ENCODE data around the gene ANAPC2.
A peak's percentile ranks its signal among the peaks of the same experiment; 100 is the strongest.

ANAPC2 gene

DNA sequence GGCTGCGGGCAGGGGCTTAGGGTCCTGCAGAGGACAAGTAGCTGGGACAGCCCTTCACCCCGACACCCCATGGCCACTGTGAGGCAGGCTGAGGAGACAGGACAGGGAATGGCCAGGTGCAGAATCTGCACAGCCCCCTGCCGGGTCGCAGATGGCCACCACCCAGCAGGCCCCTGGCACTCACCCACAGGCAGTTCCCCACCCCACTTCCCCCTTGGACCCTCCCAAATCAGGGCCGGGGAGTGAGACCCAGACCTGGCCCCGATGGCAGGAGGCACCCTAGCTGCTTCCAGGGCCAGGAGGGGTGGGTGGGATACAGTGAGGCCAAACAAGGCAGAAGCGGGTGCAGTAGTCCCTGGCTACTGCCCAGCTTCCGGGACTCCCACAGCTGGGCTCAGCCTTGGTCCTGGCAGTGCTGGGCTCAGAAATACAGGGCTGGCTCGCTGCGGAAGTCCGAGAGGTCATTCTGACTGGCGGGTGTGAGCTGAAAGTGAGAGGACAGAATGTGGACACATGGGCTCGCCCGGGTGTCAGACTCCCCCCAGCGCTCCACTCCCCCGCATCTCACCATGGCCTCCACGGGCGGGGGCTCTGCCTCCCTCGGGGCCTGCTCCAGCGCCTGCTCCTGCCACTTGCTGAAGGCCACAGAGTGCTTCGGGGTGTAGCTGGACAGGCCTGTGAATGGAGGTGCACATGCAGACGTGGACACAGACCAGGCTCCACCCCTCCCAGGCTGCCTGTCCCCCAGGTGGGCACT is 3.5 kb upstream of the ANAPC2 start:
- no peak for DNase-seq

DNA sequence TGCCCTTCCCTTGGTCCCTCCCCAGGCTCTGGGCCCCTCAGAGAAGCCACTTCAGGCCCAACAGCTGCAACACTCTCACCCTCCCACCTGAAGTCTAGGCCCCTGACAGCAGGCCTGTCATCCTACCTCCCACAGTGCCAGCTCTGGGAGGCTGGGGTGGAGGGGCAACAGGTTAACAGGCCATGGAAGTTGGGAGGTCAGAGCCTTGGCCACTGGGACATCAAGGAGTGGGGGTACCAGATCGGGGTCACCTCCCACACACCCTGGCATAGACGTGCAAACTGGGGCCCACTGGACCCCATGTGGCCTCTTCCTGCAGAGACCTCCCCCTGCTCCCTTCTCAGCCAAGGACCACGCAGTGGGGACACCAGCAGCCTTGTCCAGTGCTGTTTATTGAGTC is 2.9 kb upstream of the ANAPC2 start:
- DNase-seq = no peak

DNA sequence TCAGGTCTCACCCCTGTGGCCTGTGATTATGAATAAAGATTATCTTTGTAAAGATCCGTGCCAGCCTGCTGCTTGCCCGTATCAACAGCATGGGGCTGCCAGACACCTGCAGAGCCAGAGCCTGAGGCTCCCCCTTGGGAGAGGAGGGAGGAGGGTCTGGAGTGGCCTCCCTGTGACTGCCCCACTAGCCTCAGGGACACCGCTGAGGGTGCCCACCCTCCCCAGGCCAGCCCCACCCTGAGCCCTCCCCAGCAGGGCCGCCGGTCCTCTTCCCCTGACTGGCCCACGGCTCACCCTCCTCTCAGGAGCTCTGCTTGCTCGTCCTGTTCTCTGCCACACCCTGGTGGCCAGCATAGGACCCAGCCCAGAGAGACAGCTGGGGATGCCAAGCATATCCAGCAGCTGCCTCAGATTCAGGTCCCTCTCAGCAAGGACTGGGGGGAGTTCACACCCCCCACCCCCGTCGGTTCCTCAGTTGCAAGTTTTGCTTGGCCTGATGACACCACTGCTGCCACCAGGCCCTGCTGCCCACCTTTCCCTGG is 2.0 kb upstream of the ANAPC2 start:
- DNase-seq = no peak

DNA sequence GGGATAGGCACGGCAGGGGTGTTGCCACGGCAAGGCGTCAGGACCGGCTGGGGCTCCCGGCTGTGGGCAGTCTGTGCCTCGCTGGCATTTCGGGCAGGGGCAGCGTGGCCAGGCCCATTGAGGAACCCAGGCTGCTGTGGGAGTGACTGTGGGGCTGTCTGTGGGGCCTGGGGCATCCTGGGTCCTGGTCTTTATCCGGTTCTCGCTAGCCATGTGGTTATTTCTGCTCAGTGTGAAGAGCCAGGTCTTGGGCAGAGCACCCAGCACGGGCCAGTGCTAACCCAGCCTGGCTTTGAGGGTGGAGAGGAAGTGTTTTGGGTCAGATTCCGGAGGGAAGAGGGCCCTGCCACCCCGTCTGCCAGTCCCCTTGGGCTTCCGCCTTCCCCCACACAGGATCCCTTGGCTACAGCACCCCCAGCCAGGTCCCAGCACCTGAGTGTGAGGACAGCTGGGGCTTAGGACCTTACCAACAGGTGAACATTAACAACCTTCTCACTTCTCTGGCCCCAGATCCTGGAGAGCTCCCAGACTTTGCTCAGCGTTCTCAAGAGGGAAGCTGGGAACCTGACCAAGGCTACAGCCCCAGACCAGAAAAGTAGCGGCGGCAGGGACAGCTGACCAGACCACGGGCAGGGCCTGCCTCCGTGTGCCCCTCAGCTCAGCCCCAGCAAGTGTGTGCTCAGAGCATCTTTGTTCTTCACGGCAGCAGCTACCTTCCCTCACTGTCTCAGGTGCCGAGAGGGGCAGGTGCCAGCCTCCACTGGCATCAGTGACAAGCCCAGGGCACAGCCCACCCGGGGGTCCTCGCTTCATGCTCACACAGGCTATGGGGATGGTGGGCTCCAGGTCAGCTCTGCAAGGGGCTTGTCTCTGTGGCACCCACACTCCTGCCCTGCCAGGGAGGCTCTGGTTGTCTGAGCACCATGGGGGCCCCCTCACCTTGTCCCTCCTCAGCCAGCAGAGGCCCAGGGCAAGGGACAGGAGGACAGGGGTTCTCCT is 1.2 kb upstream of the ANAPC2 start:
- DNase-seq = no peak

DNA sequence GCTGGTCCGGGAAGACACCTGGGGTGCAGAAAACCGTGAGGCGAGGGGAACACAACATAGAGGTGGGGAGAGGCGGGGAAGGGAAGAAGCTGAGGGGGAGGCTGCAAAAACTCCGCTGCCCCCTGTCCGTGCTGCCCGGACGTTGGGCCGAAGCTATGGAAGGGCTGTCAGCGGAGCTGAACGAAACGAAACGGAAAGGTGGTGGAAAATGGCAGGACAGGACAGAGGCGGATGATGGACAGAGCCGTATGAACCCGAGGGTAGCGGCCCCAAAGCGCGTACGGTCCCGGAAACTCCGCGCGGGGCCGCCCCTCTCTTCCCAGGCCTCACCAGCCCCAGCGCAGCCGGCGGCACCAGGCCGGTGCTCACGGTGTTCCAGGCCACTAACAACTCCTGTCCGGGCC is 272 bp downstream of the ANAPC2 start:
- no peak for DNase-seq

DNA sequence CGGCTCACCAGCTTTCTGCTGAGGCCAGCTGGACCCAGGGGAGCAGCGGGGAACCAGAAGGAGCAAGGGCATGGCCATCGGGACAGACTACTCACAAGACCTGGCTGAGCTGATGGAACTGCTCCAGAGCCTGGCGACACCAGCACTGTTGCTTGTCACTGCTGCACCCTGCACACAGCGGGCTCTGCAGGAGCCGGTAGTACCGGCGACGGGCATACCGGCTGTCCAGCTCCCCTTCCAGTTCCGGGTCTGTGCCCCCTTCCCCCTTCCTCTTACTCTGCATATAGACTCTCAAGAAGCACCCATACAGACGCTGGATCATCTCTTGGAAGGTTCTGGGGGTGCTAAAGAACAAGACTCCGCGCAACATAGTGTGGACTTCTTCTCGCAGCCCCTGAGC is 974 bp downstream of the ANAPC2 start:
- DNase-seq = no peak

DNA sequence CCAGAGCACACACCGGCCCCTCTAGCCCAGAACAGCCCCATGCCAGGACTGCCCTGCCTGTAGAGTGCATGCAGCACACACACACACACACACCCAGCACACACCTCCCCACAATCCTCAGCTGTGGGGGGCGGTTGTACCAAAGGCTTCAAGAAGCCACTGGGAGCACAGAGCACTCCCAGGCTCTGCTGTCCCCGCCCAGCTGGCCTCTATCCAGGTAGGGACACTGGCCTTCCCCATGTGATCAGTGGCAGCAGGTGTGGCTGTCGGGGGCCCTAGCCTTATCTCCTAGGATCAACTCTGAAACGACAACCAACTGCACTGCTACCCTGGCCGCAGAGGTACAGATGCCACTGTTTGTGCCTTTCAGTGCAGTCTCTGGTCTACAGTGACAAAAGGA is 2.0 kb downstream of the ANAPC2 start:
- no peak for DNase-seq

DNA sequence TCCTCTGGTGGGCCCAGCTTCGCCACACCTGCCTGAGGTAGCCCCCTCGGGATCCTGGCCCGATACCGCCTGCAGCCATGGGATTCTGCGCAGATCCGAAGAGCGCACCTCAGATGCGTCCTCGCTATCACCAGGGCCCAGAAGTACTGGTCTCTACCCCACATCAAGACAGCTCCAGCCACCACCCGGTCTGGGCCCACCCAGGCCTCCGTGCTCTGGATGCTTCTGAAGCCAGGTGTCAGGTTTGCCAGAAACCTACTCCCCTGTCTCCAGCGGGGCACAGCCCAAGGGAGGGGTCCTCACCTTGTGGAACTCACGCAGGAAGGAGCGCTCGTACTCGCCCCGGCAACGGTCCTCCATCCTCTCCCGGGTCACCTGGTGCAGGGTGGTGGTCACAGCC is 2.4 kb downstream of the ANAPC2 start:
- no peak for DNase-seq

DNA sequence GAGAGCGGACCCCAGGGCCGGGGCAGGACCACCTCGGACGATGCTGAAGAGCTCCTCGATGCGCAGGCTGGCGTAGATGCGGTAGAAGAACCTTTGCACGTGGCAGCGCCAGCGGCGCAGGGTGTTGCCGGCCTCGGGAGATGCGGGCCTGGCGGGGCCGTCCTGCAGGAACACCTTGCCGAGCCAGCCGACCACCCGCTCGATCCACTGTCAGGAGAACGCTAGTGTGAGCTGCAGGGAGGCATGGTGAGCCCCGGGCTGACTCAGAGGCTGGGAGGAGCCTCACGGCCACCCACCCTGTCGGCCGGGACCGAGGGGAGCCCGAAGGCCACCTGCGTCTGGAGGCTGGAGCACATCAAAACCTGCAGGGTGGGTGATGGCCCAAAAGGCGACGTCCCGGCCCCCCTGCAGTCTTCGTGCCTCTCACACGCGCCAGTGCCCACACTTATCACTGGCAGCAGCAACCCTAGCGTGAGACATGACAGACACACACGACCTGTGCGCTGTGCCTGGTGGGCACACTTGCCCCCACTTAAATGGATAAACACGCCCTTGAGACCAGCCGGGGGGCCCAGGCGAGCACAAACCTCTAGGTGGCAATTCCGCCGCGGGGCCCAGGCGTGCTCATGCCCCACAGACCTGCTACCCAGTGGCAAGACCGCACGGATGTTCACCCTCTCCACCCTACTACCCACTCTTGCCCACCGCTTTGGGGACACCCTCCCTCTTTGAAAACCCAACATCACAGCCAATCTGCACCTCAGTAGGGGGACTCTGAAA is 3.3 kb downstream of the ANAPC2 start:
- DNase-seq = no peak

DNA sequence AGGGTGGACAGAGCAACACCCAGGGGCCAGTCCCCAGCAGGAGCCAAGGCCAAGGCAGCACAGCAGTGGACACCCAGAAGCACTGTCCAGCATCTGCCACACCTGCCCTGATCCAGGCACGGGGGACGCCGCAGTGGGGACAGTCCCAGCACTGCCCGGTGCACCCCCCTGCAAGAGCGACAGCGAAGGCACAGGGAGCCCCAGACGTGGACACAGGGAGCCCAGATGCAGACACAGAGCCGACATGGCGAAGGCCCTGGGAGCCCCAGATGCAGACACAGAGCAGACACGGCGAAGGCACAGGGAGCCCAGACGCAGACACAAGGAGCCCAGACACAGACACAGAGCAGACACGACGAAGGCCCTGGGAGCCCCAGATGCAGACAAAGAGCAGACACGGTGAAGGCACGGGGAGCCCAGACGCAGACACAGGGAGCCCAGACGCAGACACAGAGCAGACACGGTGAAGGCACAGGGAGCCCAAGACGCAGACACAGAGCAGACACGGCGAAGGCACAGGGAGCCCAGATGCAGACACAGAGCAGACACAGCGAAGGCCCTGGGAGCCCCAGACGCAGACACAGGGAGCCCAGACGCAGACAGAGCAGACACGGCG is 4.3 kb downstream of the ANAPC2 start:
- no peak for DNase-seq

DNA sequence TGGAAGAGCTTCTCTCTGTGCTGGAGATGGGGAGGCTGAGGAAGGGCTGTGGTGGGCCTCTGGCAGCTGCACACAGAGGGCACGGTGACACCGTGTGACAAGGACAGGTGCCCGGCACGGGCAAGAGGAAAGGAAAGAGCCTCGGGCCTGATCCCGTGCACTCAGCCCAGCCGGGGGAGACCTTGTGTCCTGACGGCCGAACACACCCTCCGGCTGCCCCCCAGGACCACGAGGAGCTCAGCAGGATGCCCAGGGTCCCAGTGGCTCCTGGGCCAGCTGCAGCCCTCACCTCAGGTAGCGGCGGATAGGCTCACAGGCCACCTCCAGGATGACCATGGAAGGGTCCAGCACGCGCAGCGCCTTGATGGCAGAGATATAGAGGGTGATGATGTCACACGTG is 5.5 kb downstream of the ANAPC2 start:
- DNase-seq = no peak

DNA sequence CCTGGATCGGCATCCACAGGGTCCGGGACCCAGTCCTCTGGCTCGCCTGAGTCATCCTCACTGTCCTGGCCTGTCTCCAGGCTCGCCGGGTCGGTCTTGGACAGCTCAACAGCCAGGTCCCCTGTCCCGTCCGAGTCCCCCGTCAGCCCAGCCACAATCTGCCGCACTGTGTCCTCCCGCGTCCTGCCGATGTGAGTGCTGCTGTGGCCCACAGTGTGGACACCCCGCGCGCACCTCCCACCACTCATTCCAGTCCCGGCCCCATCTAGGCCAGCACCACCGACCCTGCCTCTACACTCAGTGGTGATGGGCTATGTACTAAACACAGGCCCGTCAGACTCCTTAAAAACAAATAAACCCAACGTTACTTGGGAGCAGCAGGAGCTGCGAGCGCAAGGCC is 6.7 kb downstream of the ANAPC2 start:
- DNase-seq = no peak

DNA sequence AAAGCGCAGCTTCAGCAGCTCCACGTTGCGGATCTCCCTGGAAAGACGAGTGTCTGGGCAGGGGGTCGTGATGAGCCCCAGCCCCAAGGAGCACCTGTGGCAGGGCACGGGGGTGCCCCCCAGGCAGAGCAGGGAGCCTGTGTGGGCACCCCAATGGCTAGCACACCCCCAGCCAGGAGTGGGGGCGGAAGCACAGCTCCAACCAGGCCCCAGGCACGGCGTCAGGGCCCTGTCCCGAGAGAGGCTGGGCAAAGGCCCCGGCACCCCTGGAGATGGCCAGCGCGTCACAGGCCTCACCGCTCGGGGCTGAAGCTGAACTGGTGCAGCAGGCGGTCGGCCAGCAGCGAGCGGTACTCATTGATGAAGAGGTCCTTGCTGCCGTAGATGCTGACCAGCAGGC is 7.9 kb downstream of the ANAPC2 start:
- no peak for DNase-seq

DNA sequence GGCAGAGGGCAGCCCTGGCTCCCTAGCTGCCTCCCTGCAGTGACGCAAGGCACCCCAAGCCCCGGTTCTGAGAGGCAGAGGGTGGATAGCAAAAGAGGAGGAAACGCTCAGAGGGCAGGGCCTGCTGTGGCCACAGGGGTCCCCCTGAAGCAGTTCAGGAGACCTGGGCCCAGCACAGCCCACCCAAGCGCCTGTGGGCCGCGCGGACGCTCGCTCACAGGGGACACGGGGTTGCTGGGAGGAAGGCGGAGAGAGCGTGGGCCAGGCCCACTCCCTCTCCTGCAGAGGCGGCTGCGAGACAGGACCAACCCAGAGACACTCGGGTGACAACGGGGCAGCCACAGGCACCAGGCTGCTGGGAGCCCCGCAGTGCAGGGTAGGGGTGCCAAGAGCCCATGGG is 8.6 kb downstream of the ANAPC2 start:
- no peak for DNase-seq

DNA sequence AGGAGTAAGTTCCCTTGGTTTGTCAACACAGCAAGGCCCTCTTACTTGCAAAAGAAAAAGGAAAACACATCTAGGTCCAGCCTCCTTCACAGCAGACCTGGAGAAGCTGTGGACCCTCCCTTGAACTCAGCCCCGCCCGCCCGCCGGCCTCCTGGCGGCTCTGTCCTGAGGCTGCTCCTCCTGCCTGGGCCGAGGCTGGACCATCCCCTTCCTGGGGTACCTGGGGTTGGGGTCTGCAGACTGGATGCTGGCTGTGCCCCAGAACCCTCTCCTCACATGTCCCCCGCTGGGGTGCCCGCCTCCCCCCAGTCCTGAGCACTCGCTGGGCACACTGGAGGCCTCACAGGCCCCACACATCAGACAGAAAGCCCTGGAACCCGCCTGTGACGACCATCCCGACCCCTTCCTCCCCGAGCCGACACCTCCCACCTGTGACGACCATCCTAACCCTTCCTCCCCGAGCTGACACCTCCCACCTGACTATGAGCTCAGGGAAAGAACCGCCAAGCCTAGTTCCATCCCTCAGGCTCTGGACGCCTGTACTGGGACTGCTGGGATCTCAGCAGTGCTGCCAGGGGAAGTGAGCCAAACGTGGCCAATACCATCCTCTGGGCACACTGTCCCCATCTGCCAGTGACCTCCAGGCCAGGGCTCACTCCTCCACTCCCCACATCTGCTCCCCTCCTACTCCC is 9.3 kb downstream of the ANAPC2 start:
- no peak for DNase-seq

DNA sequence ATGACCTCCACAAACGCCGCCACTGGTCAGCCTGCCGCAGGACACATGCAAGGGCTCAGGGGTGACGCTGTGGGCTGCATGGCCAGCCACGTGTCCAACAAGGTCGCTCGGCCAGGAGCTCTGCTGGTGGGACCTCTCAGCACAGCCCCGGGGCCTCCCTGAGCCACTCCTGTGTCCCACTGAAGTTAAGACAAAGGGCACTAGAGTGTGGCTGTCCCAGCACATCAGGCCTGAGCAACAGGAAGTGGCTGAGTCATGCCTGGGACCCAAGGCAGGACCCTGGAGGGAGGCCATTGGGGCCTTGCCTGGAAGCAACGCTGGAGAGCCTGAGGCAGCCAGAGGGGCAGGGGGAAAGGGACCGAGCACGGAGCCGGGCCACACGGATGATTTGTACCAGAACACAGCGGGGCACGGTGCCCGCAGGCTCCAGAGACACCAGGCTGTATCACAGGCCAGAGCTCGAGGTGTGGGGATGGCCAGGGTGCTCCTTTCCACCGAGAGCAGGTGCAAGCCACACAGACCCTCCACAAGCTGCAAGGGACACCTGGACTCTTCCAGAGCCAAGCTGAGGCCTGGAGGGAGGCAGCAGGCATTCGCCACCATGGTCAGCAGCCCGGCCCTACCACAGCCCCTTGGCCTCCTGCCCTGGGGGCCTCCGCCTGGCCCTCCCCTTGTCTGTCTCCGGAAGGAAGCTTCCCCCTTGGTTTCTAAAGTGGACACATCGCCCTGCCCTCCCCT is 10.0 kb downstream of the ANAPC2 start:
- no peak for DNase-seq

DNA sequence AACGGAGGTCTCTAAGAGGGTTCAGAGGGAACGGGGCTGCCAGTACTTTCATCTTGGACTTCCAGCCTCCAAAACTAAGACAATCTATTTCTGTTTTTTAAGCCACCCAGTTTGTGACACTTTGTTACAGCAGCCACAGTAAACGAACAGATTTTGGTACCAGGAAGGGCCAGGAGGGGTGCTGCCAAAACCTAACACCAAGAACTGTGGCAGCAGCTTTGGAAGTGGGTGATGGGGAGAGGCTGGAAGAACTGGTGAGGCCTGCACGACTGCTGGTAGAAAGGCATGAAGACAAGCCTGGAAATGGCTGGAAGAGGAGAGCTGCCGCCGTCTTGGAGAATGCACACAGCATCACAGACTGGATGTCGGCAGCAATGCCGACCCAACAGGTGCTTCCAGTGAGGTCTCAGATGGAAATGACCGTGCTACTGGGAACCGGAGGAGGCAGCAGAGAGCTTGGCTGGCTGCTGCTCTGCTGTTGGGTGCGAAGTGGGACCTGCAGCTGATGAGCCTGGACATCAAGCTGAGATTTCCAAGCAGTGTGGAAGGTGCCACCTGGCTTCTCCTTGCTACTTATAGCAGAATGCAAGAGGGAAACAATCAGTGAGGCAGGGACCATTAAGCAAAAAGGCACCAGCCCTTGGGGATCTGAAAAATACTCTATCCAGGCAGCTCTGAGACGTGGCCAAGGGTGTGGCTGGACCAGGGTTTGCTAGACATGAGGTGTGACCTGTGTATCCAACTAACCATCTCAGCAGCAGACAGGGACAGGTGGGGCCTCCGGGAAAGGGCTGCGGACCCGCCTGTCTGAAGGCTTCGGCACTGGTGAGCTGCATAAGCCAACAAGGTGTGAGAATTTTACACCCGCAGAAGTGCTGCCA is 11.8 kb downstream of the ANAPC2 start:
- peak; percentile 18 for DNase-seq

DNA sequence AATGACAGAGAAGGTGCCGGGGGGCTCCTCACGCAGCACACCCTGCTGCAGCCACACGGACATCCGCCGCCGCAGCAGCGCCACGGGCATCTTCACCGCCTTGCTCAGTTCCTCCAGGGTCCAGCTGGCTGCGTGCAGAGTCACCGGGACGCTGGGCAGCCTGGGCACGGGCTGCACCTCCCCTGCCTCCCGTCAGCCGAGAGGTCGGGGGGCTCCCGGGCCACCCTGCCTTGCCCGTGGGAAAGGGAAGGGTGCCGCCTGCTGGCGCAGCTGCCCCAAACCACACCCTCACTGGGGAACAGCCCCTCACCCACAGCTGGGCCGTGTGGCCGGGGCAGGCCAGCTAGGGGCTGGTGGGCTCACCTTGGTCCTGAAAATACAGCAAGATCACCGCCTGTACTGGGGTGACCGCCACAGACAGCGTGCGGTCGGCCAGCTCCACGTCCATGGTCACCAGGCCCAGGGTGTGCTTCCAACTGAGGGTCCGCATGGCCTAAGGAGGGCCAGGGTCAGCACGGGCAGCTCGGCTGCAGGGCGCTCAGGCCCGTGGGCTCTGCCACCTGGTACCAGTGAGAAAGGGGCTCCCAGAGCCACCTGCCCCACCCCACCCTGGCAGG is 12.9 kb downstream of the ANAPC2 start:
- no peak for DNase-seq

DNA sequence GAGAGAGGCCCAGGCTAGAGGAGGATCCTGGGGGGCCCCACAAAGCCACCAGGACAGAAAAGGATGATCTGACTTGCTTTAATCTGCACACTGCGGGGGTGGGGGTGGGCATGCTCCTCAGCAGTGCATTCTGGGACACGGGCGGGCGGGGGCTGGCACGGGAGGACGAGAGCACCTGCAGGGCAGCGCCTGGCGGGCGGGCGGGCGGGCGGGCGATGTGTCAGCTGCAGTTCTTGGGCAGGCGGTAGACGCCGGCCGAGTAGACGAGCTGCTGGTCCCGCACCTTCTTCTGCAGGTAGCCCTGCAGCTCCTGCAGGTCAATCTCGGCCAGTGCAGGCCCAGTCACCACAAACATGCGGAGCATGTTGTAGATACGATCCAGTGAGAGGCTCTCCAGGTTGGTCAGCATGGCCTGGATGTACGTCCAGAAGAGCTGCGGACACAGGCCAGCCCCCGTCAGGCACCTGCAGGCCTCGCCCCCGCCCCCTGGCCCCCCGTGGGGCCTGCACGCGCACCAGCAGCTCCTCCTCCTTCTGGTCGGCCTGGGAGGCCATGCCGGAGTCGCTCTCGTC is 13.6 kb downstream of the ANAPC2 start:
- DNase-seq = no peak

Measured in activated naive CD4-positive, alpha-beta T cell treated with Interleukin-2 at 50 U/mL for 16 hours (primary cell).